ENCODE results near the gene DNAJB11. TPM values are rescaled to one million over a fixed set of nuclear protein-coding genes. Genes with fewer than 3 reads are reported as not detected.

DNAJB11 gene
- total and polyA plus RNA-seq, 2 donors: 42.8 to 49.1 TPM

DNA sequence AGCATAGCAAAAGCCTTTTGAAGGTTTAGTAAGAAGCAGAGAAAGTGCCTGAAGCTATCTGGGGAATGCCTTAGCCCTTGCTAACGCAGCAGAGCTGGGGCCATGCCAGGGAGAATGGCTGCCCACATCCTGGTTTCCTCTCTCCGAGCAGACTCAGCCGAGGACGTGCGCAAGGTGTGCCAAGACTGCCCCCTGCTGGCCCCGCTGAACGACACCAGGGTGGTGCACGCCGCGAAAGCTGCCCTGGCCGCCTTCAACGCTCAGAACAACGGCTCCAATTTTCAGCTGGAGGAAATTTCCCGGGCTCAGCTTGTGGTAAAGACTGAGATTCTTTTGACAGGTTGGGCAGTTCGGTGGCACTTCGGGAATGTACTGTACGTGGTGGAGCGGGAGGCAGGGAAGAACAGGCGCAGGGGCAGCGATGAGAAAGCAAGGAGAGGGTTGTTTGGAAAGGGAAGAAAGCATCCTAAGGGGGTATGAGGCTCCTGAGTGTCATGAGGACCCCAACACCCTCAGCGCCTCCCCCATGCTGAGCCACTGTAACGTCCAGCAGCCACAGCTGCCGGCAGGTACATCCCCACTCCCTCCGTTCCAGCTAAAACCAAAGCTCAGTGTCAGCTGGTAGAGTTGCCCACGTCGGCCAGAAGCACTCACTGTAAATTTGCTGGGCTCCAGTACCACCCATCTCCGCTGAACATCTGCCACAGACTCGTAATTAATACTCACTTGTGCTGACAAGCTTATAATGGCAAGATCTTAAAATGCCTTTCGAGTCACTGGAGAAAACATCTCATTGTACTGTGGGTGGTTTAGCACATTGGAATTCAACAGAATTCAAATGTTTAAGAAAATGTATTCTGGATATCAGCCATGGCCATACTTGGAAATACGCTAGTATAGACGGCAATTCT lies 46.8 kb downstream of the DNAJB11 start:
- Histone ChIP-seq H3K4me3 (ENCODE audit: low read length in 2 of 2) (no peak overlapping the region), H3K4me1 (ENCODE audit: control insufficient read depth in 2 of 2, insufficient read depth in 2 of 2, low read length in 2 of 2) (peaks cover 2 to 13% of the 10 kb centered on the region in 2 donors), H3K27me3 (ENCODE audit: control insufficient read depth in 2 of 2, insufficient read depth in 1 of 2, low read length in 1 of 2) (peaks cover 4 to 41% of the 10 kb centered on the region in 2 donors), H3K36me3 (ENCODE audit: control insufficient read depth in 2 of 2, insufficient read depth in 2 of 2, low read length in 1 of 2) (no peaks in the 10 kb centered on the region), H3K27ac (ENCODE audit: low read depth in 1 of 2, low read length in 1 of 2) (no peak overlapping the region), H3K9me3 (ENCODE audit: control insufficient read depth in 2 of 2, insufficient read depth in 1 of 2, low read length in 1 of 2) (peaks cover 0 to 5% of the 10 kb centered on the region in 2 donors)
- DNase-seq (ENCODE audit: low read depth in 6 of 9, low spot score in 9 of 9): peak; percentile 58 to 91 (median 74)
- 26% methylated on average over 31 of the region's 31 CpGs for whole genome bisulfite sequencing

DNA sequence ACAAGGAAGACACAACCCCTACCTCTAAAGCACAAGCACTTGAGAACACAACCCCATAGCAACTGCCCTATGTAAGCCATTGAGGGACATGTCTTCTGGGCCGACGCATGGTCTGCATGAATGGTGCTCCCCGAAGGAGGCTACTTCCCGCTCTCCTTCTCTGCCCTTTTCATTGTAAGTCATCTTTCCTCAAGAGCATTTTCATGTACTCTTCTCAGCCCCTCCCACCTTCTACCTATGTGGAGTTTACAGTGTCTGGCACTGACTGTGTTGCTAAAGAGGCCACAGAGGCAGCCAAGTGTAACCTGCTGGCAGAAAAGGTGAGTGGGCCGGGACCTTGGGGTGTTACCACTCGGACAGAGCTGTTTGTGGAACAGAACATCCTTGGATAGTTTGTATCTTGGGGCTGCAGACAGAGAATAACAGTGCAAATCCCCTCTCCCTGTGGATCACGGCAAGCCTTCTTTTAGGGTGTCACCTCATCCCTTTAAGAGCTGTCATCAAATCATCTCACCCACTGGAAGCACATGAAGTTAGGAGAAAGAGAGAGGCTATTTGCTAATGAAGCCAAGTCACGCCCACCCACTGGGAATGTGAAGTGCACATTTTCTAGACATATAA lies 47.9 kb downstream of the DNAJB11 start:
- Histone ChIP-seq H3K4me1 (ENCODE audit: control insufficient read depth in 2 of 2, insufficient read depth in 2 of 2, low read length in 2 of 2) (peaks cover 2 to 13% of the 10 kb centered on the region in 2 donors), H3K27ac (ENCODE audit: low read depth in 1 of 2, low read length in 1 of 2) (no peak overlapping the region), H3K36me3 (ENCODE audit: control insufficient read depth in 2 of 2, insufficient read depth in 2 of 2, low read length in 1 of 2) (no peaks in the 10 kb centered on the region), H3K27me3 (ENCODE audit: control insufficient read depth in 2 of 2, insufficient read depth in 1 of 2, low read length in 1 of 2) (peaks cover 4 to 34% of the 10 kb centered on the region in 2 donors), H3K4me3 (ENCODE audit: low read length in 2 of 2) (no peak overlapping the region), H3K9me3 (ENCODE audit: control insufficient read depth in 2 of 2, insufficient read depth in 1 of 2, low read length in 1 of 2) (peaks cover 0 to 5% of the 10 kb centered on the region in 2 donors)
- 95% methylated on average over 8 of the region's 8 CpGs for WGBS
- no peak for DNase-seq (ENCODE audit: low read depth in 6 of 9, low spot score in 9 of 9)

DNA sequence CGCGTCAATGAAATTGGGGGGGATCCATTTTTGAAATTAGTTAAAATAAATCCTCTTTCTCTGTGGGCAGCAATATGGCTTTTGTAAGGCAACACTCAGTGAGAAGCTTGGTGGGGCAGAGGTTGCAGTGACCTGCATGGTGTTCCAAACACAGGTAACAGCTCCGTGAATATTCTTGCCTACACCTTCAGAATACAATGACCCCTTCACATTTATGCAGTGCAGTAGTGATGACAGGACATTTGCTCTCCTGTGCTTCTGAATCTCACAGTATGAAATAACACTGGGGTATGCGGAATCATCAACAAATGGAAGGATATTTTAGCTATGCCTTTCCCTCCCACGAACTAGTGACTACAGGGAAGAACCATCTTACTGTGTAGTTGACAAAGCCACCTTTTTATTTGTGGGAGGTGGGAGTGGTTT lies 49.3 kb downstream of the DNAJB11 start:
- H3K27me3 ChIP-seq (ENCODE audit: control insufficient read depth in 2 of 2, insufficient read depth in 1 of 2, low read length in 1 of 2): peaks cover 4 to 28% of the 10 kb centered on the region in 2 donors

DNA sequence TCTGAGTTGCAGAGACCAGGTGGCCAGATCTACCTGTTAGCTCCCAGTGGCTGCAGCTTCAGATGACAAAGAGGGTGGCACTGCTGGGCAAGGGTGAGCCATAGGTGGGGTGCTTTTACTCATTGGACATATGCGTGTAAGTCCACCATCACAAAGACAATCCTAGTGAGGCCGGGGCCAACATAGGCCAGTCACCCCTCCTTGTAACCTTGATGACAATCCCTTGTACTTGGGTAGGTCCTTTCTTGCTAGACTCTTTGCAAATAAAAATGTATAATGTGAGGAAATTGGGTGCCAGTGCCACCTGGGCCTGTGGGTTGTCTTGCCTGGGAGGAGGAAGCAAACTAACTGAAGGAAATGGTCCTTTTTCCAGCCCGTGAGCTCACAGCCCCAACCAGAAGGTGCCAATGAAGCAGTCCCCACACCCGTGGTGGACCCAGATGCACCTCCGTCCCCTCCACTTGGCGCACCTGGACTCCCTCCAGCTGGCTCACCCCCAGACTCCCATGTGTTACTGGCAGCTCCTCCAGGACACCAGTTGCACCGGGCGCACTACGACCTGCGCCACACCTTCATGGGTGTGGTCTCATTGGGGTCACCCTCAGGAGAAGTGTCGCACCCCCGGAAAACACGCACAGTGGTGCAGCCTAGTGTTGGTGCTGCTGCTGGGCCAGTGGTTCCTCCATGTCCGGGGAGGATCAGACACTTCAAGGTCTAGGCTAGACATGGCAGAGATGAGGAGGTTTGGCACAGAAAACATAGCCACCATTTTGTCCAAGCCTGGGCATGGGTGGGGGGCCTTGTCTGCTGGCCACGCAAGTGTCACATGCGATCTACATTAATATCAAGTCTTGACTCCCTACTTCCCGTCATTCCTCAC lies 49.9 kb downstream of the DNAJB11 start:
- Histone ChIP-seq H3K9me3 (ENCODE audit: control insufficient read depth in 2 of 2, insufficient read depth in 1 of 2, low read length in 1 of 2) (peaks cover 0 to 2% of the 10 kb centered on the region in 2 donors), H3K4me1 (ENCODE audit: control insufficient read depth in 2 of 2, insufficient read depth in 2 of 2, low read length in 2 of 2) (peaks cover 2 to 9% of the 10 kb centered on the region in 2 donors), H3K4me3 (ENCODE audit: low read length in 2 of 2) (no peak overlapping the region), H3K27me3 (ENCODE audit: control insufficient read depth in 2 of 2, insufficient read depth in 1 of 2, low read length in 1 of 2) (peaks cover 4 to 25% of the 10 kb centered on the region in 2 donors), H3K27ac (ENCODE audit: low read depth in 1 of 2, low read length in 1 of 2) (no peak overlapping the region), H3K36me3 (ENCODE audit: control insufficient read depth in 2 of 2, insufficient read depth in 2 of 2, low read length in 1 of 2) (no peaks in the 10 kb centered on the region)
- WGBS: 91% methylated on average over 17 of the region's 17 CpGs
- DNase-seq (ENCODE audit: low read depth in 6 of 9, low spot score in 9 of 9): no peak

More for the DNA sequence above, 49.3 kb downstream of the DNAJB11 start:
- no peak for DNase-seq (ENCODE audit: low read depth in 6 of 9, low spot score in 9 of 9)
- WGBS: 99% methylated on average over 5 of the region's 5 CpGs
- Histone ChIP-seq H3K9me3 (ENCODE audit: control insufficient read depth in 2 of 2, insufficient read depth in 1 of 2, low read length in 1 of 2) (peaks cover 0 to 5% of the 10 kb centered on the region in 2 donors), H3K36me3 (ENCODE audit: control insufficient read depth in 2 of 2, insufficient read depth in 2 of 2, low read length in 1 of 2) (no peaks in the 10 kb centered on the region), H3K27ac (ENCODE audit: low read depth in 1 of 2, low read length in 1 of 2) (no peak overlapping the region), H3K4me3 (ENCODE audit: low read length in 2 of 2) (no peak overlapping the region), H3K4me1 (ENCODE audit: control insufficient read depth in 2 of 2, insufficient read depth in 2 of 2, low read length in 2 of 2) (peaks cover 2 to 9% of the 10 kb centered on the region in 2 donors)

DNA sequence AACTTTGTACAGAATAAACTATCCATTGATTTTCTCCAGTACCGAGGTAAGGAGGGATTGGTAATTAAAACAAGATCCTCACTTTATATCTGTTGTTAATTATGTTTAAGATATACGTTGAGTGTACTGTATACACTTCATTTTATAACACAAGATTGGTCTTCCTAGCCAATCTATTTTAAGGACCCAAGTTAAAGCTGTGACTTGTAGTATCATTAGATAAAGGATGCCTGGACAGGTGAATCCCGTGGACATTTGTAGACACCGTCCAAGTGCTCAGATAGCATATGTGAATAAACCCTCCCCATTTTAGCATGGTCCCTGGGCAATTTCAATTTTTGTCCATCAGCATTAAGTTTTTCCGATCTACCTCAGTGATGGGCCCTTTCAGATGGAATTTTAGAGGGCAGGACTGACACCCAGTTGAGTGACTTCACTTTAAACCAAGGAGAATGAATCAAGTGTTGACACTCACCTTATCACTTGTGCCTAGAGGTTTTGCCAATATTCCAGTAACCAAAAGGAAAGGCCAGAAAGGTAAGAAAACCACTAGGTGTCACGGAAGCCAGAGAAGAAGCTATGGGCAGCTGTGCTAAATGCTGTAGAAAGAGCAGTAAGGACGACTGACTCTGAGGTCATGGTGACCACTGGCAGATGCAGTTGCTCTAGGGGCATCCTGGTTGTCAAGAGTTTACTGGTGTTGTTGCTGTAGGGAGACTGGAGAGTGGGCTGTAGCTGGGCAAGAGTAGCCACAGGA lies 51.6 kb downstream of the DNAJB11 start:
- no peaks in the 10 kb centered on the region for H3K9me3 ChIP-seq (ENCODE audit: control insufficient read depth in 2 of 2, insufficient read depth in 1 of 2, low read length in 1 of 2)
- WGBS: 87% methylated on average over 7 of the region's 7 CpGs
- no peak overlapping the region for H3K27ac ChIP-seq (ENCODE audit: low read depth in 1 of 2, low read length in 1 of 2)
- H3K4me1 ChIP-seq (ENCODE audit: control insufficient read depth in 2 of 2, insufficient read depth in 2 of 2, low read length in 2 of 2): peaks cover 0 to 3% of the 10 kb centered on the region in 2 donors
- H3K36me3 ChIP-seq (ENCODE audit: control insufficient read depth in 2 of 2, insufficient read depth in 2 of 2, low read length in 1 of 2): no peaks in the 10 kb centered on the region
- peaks cover 4 to 21% of the 10 kb centered on the region in 2 donors for H3K27me3 ChIP-seq (ENCODE audit: control insufficient read depth in 2 of 2, insufficient read depth in 1 of 2, low read length in 1 of 2)
- H3K4me3 ChIP-seq (ENCODE audit: low read length in 2 of 2): no peak overlapping the region
- DNase-seq (ENCODE audit: low read depth in 6 of 9, low spot score in 9 of 9): no peak

DNA sequence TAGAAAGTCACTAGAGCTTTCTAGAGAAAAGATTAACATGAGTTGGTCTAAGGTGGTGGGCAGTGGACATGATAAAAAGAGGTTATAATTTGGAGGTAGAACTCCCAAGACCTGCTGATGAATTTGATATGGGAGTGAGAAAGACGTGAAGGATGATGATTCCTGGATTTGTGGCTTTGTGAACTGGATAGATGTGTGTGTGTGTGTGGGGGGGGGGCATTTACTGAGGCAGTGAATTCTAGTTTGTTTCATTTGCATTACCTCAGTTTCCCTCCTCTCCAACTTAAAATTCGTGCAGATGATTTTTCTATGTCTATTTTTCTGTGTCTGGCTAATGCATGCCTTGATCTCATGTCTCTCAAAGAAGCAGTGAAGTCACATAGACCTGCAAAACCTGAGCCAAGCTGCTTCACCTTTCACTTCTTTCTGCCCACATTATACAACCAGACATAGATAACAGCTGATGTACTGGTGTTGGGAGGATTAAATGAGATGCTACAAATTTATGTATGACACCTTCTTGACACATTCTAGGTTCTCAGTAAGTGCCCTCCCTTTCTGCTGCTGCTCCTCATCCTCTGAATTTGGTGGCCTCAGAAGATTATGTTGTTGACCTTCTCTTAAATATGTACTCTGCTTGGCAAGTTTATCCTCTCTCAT lies 52.3 kb downstream of the DNAJB11 start:
- WGBS: 47% methylated on average over 2 of the region's 2 CpGs
- H3K4me3 ChIP-seq (ENCODE audit: low read length in 2 of 2): no peak overlapping the region
- no peak for DNase-seq (ENCODE audit: low read depth in 6 of 9, low spot score in 9 of 9)

DNA sequence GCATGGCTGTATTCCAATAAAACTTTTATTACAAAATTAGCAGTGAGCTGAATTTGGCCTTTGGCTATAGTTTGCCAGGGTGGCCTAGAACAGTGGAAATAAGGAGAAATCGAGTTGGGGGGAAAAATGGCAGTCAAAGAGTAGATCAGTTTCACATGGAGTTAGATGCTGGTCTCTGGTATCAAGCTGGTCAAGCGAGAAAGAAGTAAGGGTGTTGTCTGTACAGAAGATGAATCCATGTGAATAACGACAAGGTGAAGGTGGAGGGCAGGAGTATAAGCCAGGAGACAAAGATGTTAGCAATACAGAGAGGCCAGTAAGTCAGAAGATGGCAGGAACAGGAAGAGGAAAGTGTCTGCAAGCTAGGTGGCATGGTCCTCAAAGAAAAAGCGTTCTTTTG lies 54.1 kb downstream of the DNAJB11 start:
- WGBS: 87% methylated on average over 4 of the region's 4 CpGs
- Histone ChIP-seq H3K4me3 (ENCODE audit: low read length in 2 of 2) (no peak overlapping the region), H3K27ac (ENCODE audit: low read depth in 1 of 2, low read length in 1 of 2) (no peak overlapping the region), H3K27me3 (ENCODE audit: control insufficient read depth in 2 of 2, insufficient read depth in 1 of 2, low read length in 1 of 2) (peaks cover 0 to 3% of the 10 kb centered on the region in 2 donors), H3K9me3 (ENCODE audit: control insufficient read depth in 2 of 2, insufficient read depth in 1 of 2, low read length in 1 of 2) (no peaks in the 10 kb centered on the region), H3K4me1 (ENCODE audit: control insufficient read depth in 2 of 2, insufficient read depth in 2 of 2, low read length in 2 of 2) (no peaks in the 10 kb centered on the region), H3K36me3 (ENCODE audit: control insufficient read depth in 2 of 2, insufficient read depth in 2 of 2, low read length in 1 of 2) (no peaks in the 10 kb centered on the region)
- DNase-seq (ENCODE audit: low read depth in 6 of 9, low spot score in 9 of 9): no peak

More for the DNA sequence above, 52.3 kb downstream of the DNAJB11 start:
- Histone ChIP-seq H3K9me3 (ENCODE audit: control insufficient read depth in 2 of 2, insufficient read depth in 1 of 2, low read length in 1 of 2) (no peaks in the 10 kb centered on the region), H3K4me1 (ENCODE audit: control insufficient read depth in 2 of 2, insufficient read depth in 2 of 2, low read length in 2 of 2) (no peaks in the 10 kb centered on the region), H3K27me3 (ENCODE audit: control insufficient read depth in 2 of 2, insufficient read depth in 1 of 2, low read length in 1 of 2) (peaks cover 4 to 14% of the 10 kb centered on the region in 2 donors), H3K36me3 (ENCODE audit: control insufficient read depth in 2 of 2, insufficient read depth in 2 of 2, low read length in 1 of 2) (no peaks in the 10 kb centered on the region), H3K27ac (ENCODE audit: low read depth in 1 of 2, low read length in 1 of 2) (no peak overlapping the region)

DNA sequence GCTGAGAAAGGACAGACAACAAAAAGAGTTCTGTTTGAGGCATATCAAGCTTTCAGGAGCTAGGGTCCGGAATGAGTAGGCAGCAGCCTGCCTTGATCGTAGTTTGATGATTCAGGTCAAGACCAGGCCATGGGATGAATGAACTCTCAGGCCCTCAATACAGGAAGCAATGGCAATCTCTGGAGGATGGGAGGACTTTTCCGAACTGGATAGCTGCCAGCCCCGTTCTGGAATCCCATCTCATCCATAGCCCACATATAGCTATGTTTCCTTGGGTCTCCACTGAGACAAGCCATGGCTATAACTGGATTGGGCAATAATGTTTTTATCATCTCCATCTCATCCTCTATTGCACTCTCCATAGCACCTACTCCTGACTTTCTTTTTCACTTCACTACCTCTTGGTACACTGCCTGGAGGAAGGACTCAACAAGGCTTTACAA lies 55.1 kb downstream of the DNAJB11 start:
- Histone ChIP-seq H3K27me3 (ENCODE audit: control insufficient read depth in 2 of 2, insufficient read depth in 1 of 2, low read length in 1 of 2) (peaks cover 0 to 3% of the 10 kb centered on the region in 2 donors), H3K27ac (ENCODE audit: low read depth in 1 of 2, low read length in 1 of 2) (no peak overlapping the region), H3K36me3 (ENCODE audit: control insufficient read depth in 2 of 2, insufficient read depth in 2 of 2, low read length in 1 of 2) (no peaks in the 10 kb centered on the region), H3K4me1 (ENCODE audit: control insufficient read depth in 2 of 2, insufficient read depth in 2 of 2, low read length in 2 of 2) (no peaks in the 10 kb centered on the region), H3K9me3 (ENCODE audit: control insufficient read depth in 2 of 2, insufficient read depth in 1 of 2, low read length in 1 of 2) (no peaks in the 10 kb centered on the region), H3K4me3 (ENCODE audit: low read length in 2 of 2) (no peak overlapping the region)
- DNase-seq (ENCODE audit: low read depth in 6 of 9, low spot score in 9 of 9): no peak
- WGBS: 85% methylated on average over 4 of the region's 4 CpGs
